Activated CD4-positive, alpha-beta T cell treated with anti-CD3 and anti-CD28 coated beads for 48 hours (primary cell): ENCODE measurements around the gene OTOS.

Experiments used
- DNase-seq: peaks from one replicate; pipeline ENCODE4 v3.0.0-alpha.2; 2020

OTOS gene

DNA sequence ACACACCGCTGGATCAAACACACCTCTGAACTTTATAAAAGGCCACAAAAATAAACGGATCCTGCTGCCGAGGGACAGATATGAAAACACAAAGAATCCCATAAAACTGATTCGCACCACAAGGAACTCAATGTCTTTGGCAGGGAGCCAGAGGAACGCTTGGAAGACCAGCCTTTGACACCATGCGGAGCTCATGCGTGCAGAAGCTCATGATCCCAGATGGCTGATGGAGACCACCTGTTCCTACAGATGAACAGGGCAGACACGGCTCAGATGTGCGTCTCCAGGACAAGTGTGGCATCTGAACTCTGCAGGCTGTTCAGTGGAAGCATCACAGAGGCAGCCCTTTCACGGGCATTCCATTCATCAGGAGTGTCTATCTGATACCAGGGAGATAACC, 29.2 kb downstream of the OTOS start:
- no peak for DNase-seq

GRCh38 chr2:240109386-240109785, 31.1 kb downstream of the OTOS start:
- DNase-seq, result no peak

- DNase-seq, result no peak
Observed at GRCh38 chr2:240107477-240107796, 33.0 kb downstream of the OTOS start.

GRCh38 chr2:240106765-240107476, 33.5 kb downstream of the OTOS start:
- DNase-seq, result no peak

DNA sequence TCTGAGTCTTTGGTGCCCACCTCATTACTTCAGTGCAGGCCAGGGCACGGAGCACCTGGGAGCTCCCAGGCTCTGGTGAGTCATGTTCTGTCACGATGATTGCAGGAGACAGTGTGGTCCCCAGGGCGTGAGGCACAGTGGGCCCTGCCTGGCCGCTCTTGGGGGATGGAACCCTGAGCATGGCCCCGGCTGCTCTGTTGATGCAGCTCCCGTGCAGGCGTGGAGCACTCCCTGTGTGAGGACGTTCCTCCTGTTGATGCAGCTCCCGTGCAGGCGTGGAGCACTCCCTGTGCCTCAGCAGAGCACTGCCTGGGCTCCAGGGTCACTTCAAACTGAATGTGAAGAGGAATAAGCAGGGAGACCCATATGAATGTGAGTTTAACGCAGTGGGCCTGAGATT, 34.5 kb downstream of the OTOS start:
- DNase-seq, result no peak

DNA sequence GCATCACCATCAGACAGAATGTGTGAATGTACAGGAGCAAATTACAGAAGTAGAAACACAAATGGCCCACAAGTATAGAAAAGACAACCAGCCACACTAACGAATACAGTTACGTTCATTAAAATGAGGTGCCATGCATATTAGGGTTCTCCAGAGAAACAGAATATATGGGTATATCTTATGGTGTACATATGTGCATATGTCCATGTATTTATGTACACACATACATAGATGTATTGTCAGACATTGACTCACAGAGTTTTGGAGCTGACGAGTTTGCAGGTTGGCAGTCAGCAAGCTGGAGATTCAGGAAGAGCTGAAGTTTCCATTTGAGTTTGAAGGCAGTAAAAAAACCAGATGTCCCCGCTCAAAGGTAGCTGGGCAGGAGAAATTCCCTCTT, 37.3 kb downstream of the OTOS start:
- DNase-seq, result no peak

- no peak for DNase-seq
Observed at GRCh38 chr2:240098349-240098748, 42.1 kb downstream of the OTOS start.

- no peak for DNase-seq
Observed at GRCh38 chr2:240095556-240096523, 44.6 kb downstream of the OTOS start.

DNA sequence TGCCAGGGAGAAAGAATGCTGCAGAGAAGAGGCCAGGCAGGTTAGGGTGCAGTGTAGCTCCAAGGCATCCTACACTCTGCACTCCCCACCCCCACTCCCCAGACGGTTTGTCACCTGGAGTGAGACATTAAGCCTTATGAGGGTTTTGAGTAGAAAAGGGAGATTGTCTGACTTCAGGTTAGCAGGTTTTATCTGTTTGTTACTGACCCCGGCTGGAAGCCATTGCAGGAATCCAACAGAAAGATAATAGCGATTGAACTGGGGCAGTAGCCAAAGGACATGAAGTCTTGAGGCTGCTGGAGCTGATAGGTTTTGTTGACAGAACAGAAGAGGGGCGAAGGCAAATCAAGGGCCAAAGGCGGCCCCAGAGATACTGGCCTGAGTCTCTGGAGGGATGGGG, 51.2 kb downstream of the OTOS start:
- no peak for DNase-seq
